ENCODE data around the gene IFNL2.
"Not testable (repeated sequence)": the region's sequence is repeated elsewhere in the genome, so short reads cannot be mapped to it uniquely, and the experiment has no call there.

The IFNL2 gene

GRCh38 chr19:39253374-39254149 is 14.6 kb upstream of the IFNL2 start:
- DNase-seq = no peak

GRCh38 chr19:39254531-39255345 is 13.5 kb upstream of the IFNL2 start:
- DNase-seq = no peak

DNA sequence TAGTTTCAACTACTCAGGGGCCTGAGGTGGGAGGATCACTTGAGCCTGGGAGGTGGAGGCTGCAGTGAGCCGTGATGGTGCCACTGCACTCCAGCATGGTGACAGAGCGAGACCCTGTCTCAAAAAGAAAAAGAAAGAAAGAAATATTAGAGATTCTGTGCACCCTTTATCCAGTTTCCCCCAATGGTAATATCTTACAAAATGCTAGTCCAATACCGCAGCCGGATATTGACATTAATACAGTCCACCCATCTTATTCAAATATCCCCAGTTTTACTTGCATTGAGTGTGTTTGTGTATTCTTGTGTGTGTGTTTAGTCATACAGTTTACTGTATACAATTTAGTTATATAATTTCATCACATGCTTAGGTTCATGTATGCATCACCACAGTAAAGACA is 11.0 kb upstream of the IFNL2 start:
- DNase-seq = no peak

DNA sequence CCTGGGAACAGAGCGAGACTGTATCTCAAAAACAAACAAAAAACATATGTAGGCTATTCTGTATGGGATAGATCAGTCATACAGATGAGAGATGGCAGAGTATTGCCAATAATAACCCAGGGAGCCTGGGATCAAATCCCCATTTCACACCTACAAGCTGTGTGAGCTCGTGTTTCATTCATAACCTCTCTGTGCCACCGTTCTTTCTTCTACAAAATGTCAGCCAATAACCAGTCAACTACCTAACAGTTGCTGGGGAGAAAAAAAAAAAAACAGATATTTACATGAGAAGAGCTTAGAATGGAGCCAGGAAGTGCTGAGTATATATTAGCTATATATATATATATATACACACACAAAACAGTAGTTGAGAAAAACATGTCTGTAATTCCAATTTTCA is 6.5 kb upstream of the IFNL2 start:
- no peak for DNase-seq

GRCh38 chr19:39262496-39262895 is 5.7 kb upstream of the IFNL2 start:
- no peak for DNase-seq

- DNase-seq = no peak
Measured at GRCh38 chr19:39263912-39264305, 4.3 kb upstream of the IFNL2 start.

DNA sequence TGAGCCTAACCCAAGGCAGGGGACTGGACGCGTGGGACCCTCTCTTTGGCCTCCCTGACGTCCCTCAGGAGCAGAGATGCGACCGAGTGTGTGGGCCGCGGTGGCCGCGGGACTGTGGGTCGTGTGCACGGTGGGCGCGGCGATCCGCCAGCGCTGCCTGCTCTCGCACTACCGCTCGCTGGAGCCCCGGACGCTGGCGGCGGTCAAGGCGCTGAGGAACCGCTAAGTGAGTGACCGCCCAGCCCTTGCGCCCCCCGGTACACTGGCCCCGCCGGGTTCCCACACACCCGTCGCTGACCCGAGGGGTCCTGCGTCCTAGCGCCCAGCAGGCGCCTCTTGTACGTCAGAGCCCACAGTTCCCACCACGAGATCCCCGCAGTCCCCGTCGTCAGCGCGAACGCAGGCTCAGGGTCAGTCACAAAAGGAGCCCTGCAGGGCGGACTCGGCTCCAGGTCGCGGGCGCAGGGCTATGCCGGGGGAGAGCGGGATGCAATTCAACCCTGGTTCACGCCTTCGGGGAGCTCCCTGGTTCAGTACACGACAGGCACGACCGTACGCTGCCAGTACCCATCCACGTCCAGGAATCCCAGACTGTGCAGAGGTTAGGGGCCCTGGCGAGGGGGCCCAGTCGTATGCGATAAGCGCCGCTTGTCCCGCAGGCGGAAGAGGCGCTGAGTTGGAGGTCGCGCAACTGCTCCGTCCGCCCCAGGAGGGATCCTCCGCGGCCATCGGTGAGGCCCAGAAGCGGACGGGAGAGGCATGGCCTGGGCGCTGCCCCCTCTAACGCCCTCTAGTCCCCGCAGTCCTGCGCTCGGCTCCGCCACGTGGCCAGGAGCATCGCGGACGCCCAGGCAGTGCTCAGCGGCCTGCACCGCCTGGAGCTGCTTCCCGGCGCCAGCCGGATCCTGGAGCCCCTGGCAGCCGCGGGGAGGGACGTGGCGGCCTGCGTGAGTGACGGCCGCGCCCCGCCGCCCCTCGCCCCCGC is 3.6 kb upstream of the IFNL2 start:
- DNase-seq = peak in 1 of 2 experiments; percentile 28

- peak; percentile 24 to 31 for DNase-seq
Measured at GRCh38 chr19:39265321-39265916, 2.8 kb upstream of the IFNL2 start.

GRCh38 chr19:39268531-39269223 is 481 bp downstream of the IFNL2 start:
- DNase-seq = not testable (repeated sequence)

DNA sequence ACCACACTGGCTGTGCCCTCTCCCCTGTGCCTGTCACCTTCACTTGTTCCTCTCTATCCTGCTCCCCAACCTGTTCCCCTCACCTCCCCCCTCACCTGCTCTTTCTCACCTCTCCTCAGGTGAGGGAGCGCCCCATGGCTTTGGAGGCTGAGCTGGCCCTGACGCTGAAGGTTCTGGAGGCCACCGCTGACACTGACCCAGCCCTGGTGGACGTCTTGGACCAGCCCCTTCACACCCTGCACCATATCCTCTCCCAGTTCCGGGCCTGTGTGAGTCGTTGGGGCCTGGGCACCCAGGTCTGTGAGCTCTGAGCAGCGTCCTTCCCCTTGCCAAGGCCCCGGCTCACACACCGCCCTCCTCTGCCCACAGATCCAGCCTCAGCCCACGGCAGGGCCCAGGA is 1.2 kb downstream of the IFNL2 start:
- not testable (repeated sequence) for DNase-seq

DNA sequence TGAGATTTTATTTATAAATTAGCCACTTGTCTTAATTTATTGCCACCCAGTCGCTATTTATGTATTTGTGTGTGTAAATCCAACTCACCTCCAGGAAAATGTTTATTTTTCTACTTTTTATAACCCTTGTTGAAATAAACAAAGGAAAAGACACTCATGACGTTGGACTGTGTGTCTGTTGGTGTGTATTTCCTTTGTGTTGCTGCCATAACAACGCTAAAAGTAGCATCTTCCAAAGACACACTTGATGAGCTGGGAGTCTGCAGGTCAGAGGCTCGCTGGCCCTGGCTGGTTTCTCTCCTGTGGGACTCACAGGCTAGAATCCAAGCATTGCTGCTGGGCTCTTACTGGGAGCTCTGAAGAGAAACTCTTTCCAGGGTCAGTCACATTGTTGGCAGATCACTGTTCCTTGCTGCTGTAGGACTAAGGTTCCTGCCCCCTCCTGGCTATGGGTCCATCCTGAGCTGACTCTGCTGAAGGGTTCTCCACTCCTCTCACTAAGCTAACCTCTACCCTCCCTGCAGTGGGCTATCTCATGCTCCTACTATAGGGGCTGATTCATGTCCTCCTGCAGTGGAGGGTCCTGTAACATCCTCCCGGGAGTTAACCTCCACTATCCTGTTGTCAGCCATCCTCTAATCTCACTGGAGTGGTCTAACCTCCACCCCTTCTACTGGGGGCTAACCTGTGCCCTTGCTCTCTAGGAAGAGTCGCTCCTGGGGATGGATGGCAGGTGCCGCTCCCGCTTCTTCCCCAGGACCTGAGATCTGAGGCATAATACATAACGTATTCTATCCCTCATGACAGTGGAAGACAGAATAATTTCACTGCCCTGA is 2.1 kb downstream of the IFNL2 start:
- DNase-seq = no peak

DNA sequence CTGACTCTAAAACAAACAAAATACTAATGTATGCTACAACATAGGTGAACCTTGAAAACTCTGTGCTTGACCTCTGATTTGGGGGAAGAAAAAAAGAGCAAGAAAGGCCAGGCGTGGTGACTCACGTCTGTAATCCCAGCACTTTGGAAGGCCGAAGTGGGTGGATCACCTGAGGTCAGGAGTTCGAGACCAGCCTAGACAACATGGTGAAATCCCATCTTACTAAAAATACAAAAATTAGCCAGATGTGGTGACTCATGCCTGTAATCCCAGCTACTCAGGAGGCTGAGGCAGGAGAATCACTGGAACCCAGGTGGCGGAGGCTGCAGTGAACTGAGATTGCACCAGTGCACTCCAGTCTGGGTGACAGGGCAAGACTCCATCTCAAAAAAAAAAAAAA is 5.7 kb downstream of the IFNL2 start:
- DNase-seq = not testable (repeated sequence)

DNA sequence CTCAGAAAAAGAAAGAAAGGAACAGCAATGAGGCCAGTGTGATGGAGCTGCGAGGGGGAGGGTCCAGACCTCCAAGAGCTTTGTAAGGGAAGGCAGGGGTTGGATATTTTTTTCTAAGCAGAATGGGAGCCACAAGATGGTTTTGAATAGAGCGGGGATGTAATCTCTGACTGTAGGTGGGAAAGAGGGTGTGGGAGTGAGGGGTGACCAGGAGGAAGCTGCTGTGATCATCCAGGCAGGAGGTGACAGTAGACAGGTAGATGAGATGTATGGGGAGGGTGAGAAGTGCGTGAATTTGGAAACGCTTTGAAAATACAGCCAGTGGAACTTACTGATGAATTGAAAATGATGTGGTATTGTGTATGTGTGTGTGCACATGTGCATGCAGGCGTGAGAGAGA is 7.4 kb downstream of the IFNL2 start:
- DNase-seq = no peak

GRCh38 chr19:39276740-39277139 is 8.5 kb downstream of the IFNL2 start:
- no peak for DNase-seq

DNA sequence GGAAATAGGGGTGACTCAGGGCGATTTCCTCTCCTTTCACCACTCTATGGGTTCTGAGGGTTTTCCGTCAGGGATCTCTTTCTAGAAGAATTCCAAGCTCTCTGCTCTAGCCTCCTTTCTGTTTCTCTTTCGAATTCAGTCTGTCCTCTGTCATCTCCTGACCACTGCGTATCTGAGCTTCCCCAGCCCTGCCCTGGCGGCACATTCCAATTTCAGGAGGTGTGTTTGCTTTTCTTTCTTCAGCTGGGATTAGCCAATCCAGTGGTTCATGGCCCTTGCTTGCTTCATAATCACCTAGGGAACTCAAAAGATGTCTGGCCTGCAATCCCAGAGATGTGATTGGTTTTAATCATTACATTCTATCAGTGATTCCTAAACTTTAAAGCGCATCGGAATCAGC is 9.4 kb downstream of the IFNL2 start:
- DNase-seq = no peak

GRCh38 chr19:39282021-39282420 is 13.8 kb downstream of the IFNL2 start:
- no peak for DNase-seq

- no peak for DNase-seq
Measured at GRCh38 chr19:39284032-39284431, 15.8 kb downstream of the IFNL2 start.

DNA sequence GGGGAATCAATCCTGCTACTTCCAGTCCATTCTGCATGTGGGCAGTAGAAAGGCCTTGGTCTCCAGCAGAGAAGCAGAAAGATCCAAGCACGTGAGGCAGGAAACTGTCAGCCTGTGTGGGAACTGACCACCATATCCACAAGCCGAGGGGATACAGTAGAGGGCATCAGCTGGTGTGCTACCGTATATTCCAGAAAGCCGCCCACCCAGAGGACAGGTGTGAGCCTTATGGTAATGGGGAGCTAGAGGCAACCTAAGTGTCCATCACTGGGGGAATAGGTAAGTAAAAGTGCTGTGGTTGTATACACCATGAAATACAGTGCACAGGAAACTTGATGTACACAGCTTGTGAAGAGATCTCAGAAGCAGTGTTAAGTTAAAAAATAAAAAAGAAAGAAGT is 25.2 kb downstream of the IFNL2 start:
- no peak for DNase-seq

DNA sequence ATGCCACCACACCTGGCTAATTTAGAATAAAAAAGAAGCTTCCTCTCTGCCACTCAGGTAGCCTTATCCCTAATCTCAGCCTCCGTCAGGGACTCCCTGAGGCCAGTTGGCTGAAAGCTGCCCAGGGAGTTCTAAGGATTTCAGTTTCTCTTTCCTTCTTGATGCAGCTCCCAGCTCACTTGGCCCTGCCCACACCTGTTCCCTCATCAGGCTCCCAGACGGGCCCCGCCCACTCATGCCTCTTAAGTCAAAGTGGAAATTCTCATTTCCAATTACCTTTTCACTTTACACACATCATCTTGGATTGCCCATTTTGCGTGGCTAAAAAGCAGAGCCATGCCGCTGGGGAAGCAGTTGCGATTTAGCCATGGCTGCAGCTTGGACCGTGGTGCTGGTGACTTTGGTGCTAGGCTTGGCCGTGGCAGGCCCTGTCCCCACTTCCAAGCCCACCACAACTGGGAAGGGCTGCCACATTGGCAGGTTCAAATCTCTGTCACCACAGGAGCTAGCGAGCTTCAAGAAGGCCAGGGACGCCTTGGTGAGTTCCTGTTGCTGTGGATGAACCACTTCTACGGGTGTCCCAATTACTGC is 28.0 kb downstream of the IFNL2 start, which contains the start of gene IFNL1:
IFNL1 (plus strand) TSS at position 353 of the 591 bp plus-strand sequence; CDS start at position 368, 15 bp downstream.
- DNase-seq = no peak

GRCh38 chr19:39296906-39297305 is 28.7 kb downstream of the IFNL2 start:
- DNase-seq = no peak
